HG02678 (cell line): ENCODE results near the gene SLC24A3.

Experiments used
- ATAC-seq: cut with Tn5 transposase; IDR thresholded peaks from one replicate; pipeline ENCODE4 v1.9.1; 2021; ENCODE audit warnings: mild to moderate bottlenecking, moderate library complexity; ENCODE audit not compliant: unreplicated experiment

SLC24A3 gene

DNA sequence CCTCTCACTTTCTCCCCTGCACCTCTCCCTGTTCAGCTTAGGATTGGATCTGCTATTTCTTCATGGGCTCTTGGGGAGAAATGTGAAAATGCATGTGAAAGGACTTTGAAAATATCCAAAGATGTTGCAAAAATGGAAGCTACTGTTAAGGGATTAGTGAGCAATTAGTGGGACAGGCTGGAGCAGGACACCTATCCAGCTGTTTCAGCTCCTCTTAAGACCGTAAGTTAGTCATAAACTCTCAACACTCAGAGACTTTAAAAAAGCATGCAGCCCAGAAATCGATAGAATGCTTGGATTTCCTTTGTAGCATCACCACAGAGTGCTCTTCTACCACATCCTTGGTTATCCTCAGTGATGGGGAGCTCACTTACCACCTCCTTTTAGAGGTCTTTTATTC lies 88.7 kb downstream of the SLC24A3 start:
- no peak for ATAC-seq

DNA sequence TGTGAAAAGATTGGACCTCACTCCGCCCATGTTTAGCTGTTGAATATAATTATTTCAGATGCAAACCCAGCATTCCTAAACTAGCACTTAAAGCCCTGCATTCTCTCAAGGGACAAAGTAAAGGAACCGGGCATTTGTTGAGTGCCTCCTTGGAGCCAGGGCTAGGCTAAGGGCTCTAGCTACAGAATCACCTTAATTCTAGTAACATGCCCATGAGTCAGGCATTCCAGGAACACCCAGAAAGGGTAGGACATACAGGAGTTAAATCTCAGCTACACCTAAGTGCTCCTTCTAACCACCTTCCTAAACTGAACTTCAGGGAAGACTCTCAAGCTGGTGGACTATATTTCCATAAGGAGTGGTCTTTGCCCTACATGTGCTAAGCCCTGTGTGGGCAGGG lies 89.4 kb downstream of the SLC24A3 start:
- ATAC-seq, result no peak

- no peak for ATAC-seq
Measured at GRCh38 chr20:19302714-19303113, 90.3 kb downstream of the SLC24A3 start.

DNA sequence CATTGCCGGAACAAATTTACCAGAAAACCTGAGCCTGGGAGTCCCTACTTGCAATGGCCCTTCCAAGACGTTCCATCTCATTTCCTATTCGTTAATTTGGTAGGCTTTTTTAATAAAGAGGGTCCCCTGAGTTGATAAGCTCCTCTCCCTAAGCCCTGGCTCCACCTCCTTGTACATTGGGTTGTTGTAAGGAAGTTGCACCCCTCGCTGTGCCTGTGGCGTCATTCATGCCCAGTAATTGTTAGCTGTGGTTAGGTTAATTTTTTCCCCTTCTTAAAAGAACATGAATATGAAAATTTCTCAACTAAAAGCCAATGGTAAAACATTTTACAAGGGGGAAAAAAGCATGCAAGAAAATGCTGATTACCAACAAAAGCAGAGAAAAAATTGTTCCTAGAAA lies 91.9 kb downstream of the SLC24A3 start:
- no peak for ATAC-seq

DNA sequence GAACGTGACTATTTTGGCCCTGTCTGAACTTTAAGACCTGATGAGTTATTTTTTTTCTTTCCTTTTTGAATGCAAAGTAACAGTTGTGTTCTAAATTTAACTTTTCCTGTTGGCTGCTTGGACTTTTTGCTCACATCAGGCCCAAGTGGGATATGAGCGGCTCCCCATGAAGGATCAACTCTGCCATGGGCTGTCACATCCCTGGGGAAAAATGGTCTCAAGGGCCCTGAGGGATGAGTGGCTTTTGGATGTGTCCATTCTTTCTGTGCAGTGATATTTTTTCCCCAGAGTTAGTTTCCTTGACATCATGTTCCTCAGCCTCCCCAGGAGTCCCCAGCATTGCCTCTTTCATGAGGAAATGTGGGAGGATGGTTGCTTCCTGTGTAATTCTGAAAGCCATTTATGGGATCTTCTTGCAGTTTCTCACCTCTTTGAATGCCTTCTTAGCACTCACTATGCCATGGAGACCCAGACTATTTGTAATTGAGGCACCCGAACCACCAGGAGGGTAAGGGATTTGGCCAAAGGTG lies 92.5 kb downstream of the SLC24A3 start:
- ATAC-seq, result no peak

GRCh38 chr20:19308146-19308545 lies 95.7 kb downstream of the SLC24A3 start:
- ATAC-seq, result no peak

GRCh38 chr20:19310541-19310940 lies 98.1 kb downstream of the SLC24A3 start:
- no peak for ATAC-seq

DNA sequence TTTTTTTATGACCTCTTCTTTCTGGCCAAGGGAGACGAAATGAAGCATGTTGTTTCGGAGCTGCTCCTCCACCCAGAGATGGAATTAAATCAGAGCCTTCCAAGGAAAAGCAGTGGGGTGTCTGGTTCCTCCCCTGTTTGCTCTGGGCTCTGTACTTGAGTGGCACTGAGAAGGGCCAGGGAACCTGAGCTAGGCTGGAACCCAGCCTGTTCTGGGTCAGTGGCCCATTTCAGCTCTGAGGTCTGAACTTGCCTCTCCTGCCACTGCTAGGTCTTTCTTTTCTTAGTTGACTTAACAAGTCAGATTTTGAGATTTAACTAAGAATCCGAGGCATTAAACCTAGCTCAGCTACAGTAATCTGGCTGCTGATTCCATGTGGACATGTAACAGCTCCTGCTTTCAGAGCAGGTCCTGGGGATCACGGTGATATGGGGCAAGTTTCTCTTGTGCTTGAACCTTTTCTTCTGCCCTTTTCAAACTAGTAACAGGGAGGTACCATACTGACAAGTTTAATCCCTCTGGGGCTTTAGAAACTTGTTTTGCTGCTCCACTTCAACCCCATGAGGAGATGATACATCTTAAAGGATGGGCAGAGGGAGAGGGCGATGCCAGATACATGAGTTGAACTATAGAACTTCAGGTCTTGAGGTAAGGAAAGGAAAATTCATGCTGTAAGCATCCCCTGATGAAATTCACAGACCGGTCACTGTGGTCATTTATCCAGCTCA lies 101.1 kb downstream of the SLC24A3 start:
- no peak for ATAC-seq

DNA sequence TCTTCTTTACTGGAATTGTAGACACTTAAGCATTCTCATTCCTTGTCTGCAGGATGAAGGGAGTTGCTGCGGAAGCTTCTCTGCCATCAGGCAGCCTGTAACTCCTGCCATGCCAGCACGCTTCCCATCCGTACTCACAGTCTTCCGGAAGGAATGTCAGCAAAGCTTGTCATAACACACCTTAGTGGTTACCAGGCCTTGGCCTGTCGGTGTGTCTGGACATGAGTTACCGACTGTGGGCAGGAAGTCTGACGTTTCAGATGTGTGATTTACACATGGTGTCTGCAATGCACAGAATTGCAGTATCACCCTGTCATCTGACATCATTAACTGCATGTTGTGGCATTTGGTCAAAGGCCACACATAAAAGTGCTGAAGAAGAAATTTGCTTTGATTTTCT lies 102.2 kb downstream of the SLC24A3 start:
- no peak for ATAC-seq

- no peak for ATAC-seq
Measured at GRCh38 chr20:19317237-19318069, 105.0 kb downstream of the SLC24A3 start.

DNA sequence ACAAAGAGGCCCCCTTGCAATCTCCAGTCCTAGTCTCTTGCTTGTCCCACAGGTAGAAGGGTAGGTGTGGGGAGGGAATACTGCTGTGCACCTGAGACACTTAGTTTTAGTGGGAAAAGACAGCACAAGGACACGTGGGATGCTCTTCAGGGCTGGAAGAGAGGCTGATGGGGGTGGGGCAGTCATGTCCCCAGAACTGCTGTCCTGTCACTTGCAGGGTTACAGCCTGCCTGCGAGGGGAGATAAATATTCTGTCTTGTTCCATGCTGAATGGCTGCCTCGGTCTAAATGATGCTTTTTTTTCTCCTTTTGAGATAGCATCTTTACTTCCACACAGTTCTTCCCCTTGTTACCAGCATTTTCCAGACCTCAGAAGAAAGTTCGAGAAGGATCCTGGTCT lies 106.2 kb downstream of the SLC24A3 start:
- ATAC-seq, result no peak

- no peak for ATAC-seq
Measured at GRCh38 chr20:19320005-19320404, 107.6 kb downstream of the SLC24A3 start.

- ATAC-seq, result no peak
Measured at GRCh38 chr20:19321176-19321575, 108.7 kb downstream of the SLC24A3 start.

DNA sequence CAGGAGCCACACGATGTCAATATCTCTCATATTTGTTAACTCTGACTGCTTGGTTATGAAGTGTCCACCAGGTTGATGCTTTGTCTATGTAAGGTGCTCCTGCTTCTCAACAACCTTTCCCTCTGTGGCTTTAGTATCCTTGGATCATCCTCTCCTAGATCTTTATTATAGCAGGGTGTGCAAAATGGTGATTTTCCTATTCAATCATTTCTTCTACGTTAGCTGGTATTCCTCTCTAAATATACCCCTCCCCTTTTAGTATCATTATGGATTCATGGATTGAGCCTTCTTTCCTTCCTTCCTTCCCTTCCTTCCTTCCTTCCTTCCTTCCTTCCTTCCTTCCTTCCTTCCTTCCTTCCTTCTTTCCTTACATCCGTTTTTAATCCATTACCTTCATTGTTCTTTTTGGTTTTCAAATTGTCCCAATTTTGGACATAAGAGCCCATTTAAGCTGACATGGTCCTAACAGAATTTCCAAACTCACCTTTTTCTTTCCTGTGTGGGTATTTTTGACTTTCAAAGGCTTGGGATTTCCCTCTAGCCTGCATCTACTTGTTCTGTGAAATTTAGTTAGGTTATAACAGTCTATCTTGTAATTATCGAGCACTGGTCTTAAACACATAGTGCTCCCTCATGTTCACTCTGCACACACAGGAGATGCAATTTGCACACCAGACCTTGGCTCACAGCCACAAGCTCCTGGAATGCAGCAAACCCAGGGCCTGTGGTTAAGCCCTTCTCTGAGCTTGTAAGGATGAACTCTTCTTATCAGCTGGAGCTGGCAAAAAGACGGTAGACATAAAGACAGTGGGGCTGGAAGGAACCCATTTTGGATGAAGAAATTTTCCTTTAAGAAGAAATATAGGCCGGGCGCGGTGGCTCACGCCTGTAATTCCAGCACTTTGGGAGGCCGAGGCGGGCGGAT lies 109.9 kb downstream of the SLC24A3 start:
- ATAC-seq, result no peak

GRCh38 chr20:19327401-19327800 lies 115.0 kb downstream of the SLC24A3 start:
- ATAC-seq, result no peak

DNA sequence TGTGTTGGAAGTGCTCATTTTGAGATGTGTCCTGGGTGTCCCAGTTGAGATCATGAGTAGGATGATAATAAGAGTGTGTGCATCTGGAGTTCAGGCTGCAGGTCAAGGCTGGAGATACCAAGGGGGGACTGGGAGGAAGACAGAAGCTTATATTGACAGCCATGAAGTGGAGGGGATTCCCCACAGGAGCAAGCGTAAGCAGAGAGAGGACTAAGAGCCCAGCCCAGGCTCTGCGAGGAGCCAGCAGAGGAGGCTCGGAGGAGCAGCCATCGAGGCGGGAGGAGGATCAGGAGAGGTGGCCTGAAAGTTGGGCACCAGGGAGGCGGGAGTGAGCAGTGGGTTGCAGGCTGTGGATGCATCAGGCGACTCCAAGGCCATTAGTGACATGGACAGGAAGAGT lies 116.2 kb downstream of the SLC24A3 start:
- ATAC-seq, result no peak

DNA sequence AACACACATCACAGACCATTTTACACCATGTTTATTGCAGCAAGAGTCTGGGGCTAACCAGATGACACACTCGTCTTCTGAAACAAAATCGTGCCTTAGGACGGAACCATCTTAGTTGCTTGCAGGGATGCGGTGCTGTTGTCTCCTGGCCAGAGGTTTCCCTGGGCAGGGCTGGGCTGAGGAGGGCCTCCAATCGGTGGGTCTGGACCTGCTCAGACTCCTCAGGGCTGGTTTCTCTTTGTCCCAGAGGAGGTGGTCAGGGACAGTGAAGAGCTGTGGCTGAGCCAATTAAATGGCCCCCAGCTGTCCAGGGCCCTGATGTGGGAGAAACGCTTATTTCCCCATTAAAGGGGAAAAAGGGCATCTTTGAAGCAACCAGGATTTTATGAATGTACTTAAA lies 117.6 kb downstream of the SLC24A3 start:
- no peak for ATAC-seq

DNA sequence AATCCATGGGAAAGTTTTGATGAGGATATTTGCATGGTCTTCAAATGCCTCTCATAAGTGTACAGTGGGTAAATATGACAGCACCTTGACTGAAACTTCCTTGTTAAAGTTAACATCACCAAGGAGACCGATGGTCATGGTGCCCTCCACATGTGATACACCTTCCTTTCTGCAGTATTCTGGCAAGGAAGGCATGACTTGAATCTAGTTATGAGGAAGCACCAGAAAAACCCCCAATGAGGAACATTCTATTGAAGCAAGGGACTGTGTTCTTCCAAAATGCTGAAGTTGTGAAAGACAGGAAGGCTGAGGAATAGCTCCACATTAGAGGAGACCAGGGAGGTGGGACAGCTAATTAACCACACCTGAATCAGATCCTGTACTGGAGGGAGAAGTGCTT lies 118.3 kb downstream of the SLC24A3 start:
- ATAC-seq, result no peak

- ATAC-seq, result no peak
Measured at GRCh38 chr20:19333563-19333962, 121.1 kb downstream of the SLC24A3 start.

DNA sequence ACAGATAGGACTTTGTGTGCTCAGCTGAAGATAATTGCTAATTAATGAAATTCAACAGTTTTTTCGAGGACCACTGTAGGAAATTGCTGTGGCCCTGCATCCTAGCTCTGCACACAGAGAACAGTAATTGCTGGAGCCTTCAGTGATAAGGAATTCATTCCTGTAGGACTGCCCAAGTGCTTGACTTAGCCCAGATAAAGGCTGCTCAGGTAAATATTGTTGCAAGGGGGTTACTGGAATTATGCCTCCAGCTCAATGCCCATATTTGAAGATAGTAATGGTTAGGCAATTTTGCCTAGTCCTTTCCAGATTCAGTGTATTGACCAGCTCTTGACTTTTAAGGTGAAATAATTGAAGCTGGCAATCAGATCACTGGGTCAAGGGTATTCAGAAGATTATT lies 122.9 kb downstream of the SLC24A3 start:
- ATAC-seq, result no peak

DNA sequence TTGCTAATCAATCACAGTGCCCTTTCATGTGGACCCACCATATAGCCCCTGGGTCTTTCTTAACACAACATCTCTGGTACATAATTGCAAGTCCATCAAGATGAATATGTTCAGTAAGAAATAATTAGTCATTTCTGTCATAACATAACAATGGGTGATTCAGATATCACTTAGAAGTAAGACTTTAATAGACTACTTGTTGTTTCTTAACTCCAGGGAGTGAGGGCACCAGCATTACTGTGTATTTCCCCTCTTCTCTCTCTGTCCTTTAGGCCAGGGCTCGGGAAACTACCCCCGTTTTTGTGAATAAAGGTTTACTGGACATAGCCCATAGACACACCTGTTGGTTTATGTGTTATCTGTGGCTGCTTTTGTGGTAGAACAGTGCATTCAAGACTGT lies 123.5 kb downstream of the SLC24A3 start:
- ATAC-seq, result no peak
